HG03139 (cell line): ENCODE measurements around the gene TST.

Experiments
- ATAC-seq: cut with Tn5 transposase; IDR thresholded peaks from one replicate; pipeline ENCODE4 v1.9.1; 2021; ENCODE audit not compliant: unreplicated experiment

Gene TST

GRCh38 chr22:37054056-37054395, 34.8 kb upstream of the TST start:
- ATAC-seq = no peak

GRCh38 chr22:37053310-37054055, 34.2 kb upstream of the TST start:
- no peak for ATAC-seq

GRCh38 chr22:37052386-37053309, 33.4 kb upstream of the TST start:
- no peak for ATAC-seq

GRCh38 chr22:37051391-37052385, 32.4 kb upstream of the TST start, which contains the start of gene KCTD17:
Gene KCTD17 (plus strand): TSS chr22:37051742. CDS start chr22:37051761, 19 bp downstream.
- ATAC-seq = no peak

- no peak for ATAC-seq
Measured at GRCh38 chr22:37050913-37051312, 31.7 kb upstream of the TST start.

- ATAC-seq = no peak
Measured at GRCh38 chr22:37049224-37049623, 30.0 kb upstream of the TST start.

GRCh38 chr22:37048133-37048532, 28.9 kb upstream of the TST start:
- ATAC-seq = no peak

GRCh38 chr22:37047006-37047405, 27.8 kb upstream of the TST start:
- no peak for ATAC-seq

- ATAC-seq = no peak
Measured at GRCh38 chr22:37046589-37046988, 27.3 kb upstream of the TST start.

GRCh38 chr22:37045958-37046357, 26.7 kb upstream of the TST start:
- ATAC-seq = no peak

GRCh38 chr22:37044634-37045625, 25.7 kb upstream of the TST start:
- ATAC-seq = no peak

- no peak for ATAC-seq
Measured at GRCh38 chr22:37043828-37044538, 24.7 kb upstream of the TST start.

- ATAC-seq = no peak
Measured at GRCh38 chr22:37043209-37043827, 24.1 kb upstream of the TST start.

- ATAC-seq = no peak
Measured at GRCh38 chr22:37039466-37039865, 20.2 kb upstream of the TST start.

GRCh38 chr22:37037669-37038068, 18.4 kb upstream of the TST start:
- no peak for ATAC-seq

- no peak for ATAC-seq
Measured at GRCh38 chr22:37036655-37037377, 17.6 kb upstream of the TST start.

GRCh38 chr22:37033605-37034430, 14.6 kb upstream of the TST start:
- no peak for ATAC-seq
